WTC11 (cell line): ENCODE results near the gene DIP2A.

Source experiments
- CTCF ChIP-seq: fragments of 200-600 bp; IDR thresholded peaks from 2 replicates; pipeline ENCODE4 v1.8.0; 2022; ENCODE audit warnings: antibody characterized with exemption
- E2F5 ChIP-seq: sonication (generic); formaldehyde crosslinking; IDR thresholded peaks from 2 replicates; pipeline ENCODE4 v1.8.1; 2022; ENCODE audit warnings: mild to moderate bottlenecking, moderate library complexity, missing genetic modification reagents
- HMGA2 ChIP-seq: fragments of 250-450 bp; sonication (Bioruptor Pico); IDR thresholded peaks from 2 replicates; pipeline ENCODE4 v1.4.0; 2021; ENCODE audit warnings: mild to moderate bottlenecking, moderate library complexity
- JUN ChIP-seq: sonication (generic); formaldehyde crosslinking; IDR thresholded peaks from 2 replicates; pipeline ENCODE4 v1.8.0; 2023; ENCODE audit warnings: mild to moderate bottlenecking, missing genetic modification reagents
- NR2C2 ChIP-seq: sonication (generic); formaldehyde crosslinking; IDR thresholded peaks from 2 replicates; pipeline ENCODE4 v1.8.0; 2022; ENCODE audit warnings: mild to moderate bottlenecking, missing genetic modification reagents
- SP1 ChIP-seq: sonication (generic); formaldehyde crosslinking; conservative IDR thresholded peaks from 2 replicates; pipeline ENCODE4 v1.8.1; 2022; ENCODE audit warnings: missing genetic modification reagents
- ZNF121 ChIP-seq: sonication (generic); formaldehyde crosslinking; IDR thresholded peaks from 2 replicates; pipeline ENCODE4 v1.8.0; 2023; ENCODE audit warnings: missing genetic modification reagents

GRCh38 chr21:46422636-46423241 is 36.0 kb upstream of the DIP2A start:
- TF ChIP-seq E2F5 (no peak), SP1 (no peak), CTCF (no peak), ZNF121 (CRISPR knock-in tag) (peak; percentile 83; the same call in 1 of the 2 replicates), JUN (CRISPR knock-in tag) (no peak), NR2C2 (no peak), HMGA2 (CRISPR knock-in tag) (no peak)
